HG03135 (cell line): ENCODE results near the gene SLC6A16.
"Not testable (repeated sequence)": the region's sequence is repeated elsewhere in the genome, so short reads cannot be mapped to it uniquely, and the experiment has no call there.

Experiments
- ATAC-seq: cut with Tn5 transposase; IDR thresholded peaks from one replicate; pipeline ENCODE4 v1.9.1; 2021; ENCODE audit warnings: mild to moderate bottlenecking, moderate library complexity; ENCODE audit not compliant: unreplicated experiment

The SLC6A16 gene

DNA sequence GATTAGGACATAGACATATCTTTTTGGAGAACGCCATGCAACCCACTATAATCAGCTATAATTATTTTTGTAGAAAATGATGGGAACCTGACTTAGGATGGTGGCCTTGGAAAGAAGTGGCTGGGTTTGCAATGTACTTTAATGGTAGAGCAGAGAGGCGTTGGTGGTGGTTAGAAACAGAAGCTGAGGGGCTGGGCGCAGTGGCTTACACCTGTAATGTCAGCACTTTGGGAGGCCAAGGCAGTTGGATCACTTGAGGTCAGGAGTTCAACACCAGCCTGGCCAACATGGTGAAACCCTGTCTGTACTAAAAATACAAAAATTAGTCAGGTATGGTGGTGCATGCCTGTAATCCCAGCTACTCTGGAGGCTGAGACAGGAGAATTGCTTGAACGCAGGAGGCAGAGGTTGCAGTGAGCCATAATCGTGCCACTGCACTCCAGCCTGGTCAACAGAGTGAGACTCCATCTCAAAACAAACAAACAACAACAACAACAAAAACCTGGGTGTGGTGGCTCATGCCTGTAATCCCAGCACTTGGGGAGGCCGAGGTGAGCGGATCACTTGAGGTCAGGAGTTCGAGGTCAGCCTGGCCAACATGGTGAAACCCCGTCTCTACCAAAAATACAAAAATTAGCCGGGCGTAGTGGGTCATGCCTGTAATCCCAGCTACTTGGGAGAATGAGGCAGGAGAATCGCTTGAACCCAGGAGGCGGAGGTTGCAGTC lies 7.9 kb upstream of the SLC6A16 start:
- ATAC-seq, result not testable (repeated sequence)

DNA sequence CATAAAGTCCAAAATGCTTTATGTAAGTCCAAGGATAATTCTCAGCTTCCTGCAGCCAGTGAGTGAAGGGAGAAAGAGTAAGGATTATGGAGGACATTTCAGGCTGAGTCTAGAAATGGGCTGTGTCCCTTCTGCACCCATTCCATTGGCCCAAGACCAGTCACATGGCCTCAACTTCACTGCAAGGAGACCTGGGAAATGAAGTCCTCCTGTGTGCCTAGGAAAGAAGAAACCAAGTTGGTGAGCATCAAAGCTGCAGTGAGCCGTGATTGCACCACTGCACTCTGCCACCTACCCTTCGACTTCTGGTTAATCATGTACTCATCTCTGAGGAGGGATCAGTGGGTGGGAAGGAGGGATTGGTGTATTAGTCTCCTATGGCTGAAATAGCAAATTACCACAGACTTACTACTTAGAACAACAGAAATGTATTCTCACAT lies 6.6 kb upstream of the SLC6A16 start:
- peak; percentile 44 for ATAC-seq

DNA sequence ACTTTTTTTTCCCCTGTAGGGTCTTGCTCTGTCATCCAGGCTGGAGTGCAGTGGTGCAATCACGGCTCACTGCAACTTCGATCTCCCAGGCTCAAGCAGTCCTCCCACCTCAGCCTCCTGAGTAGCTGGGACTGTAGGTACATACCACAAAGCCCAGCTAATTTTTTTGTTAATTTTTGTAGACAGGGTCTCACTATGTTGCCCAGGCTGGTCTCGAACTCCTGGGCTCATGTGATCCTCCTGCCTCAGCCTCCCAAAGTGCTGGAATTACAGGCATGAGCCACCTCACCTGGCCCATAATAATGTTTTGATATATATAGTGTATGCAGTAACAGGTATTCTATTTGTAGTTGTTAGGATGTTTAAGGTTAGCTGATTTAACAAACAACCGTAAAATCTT lies 6.2 kb upstream of the SLC6A16 start:
- not testable (repeated sequence) for ATAC-seq

DNA sequence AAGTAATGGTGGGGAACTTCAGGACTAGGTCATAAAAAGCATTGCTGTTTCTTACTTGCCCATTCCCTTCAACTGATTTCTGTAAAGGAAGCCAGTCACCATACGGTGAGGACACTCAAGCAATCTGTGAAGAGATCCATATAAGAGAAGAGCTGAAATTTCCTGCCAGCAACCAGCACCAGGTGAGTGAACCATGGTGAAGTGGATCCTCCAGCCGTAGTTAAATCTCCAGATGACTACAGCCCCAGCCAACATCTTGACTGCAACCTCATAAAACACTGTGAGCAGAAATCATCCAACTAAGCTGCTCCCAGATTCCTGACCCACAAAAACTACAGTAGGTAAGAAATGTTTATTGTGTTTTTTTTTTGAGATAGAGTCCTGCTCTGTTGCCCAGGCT lies 3.8 kb upstream of the SLC6A16 start:
- no peak for ATAC-seq

DNA sequence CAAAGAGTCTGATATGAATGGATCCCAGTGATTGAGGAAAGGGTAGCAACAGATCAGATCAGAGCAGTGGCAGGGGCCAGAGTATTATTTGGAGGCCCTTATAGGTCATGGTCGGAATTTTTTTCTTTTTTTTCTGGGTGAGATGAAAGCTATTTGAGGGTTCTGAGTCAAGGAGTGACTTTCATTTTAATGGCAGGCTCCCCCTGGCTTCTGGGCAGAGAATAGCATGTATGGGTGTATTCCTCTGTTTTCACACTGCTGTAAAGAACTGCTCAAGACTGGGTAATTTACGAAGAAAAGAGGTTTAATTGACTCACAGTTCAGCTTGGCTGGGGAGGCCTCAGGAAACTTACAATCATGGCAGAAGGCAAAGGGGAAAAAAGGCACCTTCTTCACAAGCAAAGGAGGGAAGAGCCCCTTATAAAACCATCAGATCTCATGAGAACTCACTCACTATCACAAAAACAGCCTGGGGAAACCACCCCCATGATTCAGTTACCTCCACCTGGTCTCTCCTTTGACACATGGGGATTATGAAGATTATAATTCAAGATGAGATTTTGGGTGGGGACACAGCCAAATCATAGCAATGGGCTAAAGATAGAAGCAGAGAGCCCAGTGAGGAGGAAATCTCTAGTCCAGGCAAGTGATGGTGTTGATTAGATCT lies 3.0 kb upstream of the SLC6A16 start:
- ATAC-seq, result no peak

DNA sequence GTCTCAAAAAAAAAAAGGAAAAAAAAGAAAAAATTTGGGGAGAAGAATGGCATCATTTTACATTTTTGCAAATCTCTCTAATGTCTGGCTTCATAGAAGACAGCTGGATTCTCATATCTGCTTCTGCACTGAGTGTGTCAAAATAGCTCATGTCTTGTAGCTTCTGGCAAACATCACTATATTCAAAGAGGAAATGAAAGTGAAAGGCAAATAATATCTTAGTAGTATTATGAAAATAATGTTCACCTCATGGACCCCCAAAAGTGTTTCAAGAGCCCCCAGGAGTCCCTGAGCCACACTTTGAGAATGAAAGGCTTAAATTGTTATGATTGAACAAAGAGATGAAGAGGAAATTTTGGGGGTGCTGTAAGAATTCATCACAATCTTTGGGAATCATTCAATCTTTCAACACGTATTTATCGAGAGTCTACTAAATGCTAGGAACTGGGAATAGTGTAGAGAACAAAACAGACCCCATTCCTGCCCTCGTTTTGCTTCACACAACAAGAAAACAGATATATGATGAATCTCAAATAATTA lies 1.2 kb upstream of the SLC6A16 start:
- no peak for ATAC-seq

DNA sequence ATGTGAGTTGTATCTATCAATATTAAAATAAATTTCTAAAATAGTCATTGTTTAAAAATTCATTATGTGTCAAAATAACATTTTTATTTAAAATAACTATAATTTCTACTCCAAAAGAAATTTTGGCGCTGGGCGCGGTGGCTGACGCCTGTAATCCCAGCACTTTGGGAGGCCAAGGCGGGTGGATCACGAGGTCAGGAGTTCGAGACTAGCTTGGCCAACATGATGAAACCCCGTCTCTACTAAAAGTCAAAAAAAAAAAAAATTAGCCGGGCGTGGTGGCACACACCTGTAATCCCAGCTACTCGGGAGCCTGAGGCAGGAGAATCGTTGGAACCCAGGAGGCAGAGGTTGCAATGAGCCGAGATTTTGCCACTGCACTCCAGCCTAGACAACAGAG lies 765 bp upstream of the SLC6A16 start:
- not testable (repeated sequence) for ATAC-seq

DNA sequence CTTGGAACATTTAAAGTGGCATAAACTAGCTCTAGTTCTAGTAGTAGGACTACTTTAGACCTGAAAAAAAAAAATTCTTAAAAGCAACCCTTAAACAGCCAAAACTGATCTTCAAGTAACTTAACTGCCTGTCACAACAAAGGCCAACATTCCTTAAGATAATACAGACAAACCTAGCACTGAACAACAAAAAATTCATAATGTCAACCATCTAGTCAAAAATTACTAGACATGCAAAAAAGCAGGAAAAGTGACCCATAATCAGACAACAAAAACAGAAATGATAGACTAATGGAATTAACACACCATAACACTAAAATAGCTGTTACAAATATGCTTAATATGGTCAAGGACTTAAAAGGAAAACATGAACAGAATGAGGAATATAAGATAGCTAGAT lies 6.7 kb downstream of the SLC6A16 start:
- no peak for ATAC-seq

DNA sequence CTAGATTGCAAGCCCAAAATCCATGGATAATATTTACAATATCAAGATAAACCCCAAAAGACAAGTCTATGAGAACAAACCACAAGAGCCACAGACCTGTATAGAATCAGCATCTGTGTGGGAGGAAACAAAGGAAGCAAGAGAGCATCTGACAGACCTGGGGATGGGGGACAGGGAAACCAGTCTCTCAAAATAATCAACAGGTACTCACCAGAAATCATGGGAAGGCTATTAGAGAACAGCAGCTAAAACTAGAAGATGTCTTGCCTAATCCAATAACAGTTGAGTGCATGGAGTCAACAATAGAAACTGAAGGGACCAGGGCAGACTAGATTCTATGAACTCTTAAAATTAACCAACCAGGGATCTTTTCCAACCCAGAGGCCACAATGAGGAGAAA lies 8.7 kb downstream of the SLC6A16 start:
- ATAC-seq, result no peak

DNA sequence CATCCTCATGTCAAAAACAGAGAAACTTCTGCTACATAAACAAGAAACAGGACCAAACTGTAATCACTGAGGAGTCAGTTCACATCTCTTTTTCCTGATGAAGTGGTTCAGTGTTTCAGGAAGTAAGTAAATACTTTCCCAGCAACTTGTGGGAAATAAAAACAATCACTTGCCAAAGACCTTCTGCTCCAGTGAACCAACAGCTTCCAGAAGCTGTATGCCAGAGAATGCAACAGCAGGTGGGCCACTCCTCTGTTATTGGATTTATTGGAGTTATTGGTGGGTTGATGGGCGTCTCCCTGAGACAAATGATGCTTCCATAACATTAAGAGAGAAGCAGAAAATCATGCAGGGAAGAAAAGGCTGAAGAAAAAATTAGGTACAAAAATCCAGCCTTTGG lies 9.9 kb downstream of the SLC6A16 start:
- no peak for ATAC-seq

DNA sequence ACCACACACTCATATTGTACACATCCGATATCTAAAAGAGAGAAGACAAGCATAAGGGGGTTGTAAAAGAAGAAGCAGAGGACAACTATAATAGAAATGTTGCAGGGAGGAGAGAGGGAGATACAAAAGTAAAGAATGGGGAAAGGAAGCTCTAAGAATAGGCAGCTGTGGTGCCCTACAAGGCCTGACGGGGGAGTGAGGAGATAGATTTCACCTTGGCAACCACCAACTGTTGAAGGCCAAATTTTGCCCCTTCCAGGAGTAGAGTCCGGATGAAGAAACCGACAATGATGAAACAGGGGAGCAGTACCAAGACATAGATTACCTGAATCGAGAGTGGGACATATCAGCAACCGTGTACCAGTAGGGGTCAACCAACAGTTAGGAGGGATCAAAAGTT lies 15.9 kb downstream of the SLC6A16 start:
- no peak for ATAC-seq

DNA sequence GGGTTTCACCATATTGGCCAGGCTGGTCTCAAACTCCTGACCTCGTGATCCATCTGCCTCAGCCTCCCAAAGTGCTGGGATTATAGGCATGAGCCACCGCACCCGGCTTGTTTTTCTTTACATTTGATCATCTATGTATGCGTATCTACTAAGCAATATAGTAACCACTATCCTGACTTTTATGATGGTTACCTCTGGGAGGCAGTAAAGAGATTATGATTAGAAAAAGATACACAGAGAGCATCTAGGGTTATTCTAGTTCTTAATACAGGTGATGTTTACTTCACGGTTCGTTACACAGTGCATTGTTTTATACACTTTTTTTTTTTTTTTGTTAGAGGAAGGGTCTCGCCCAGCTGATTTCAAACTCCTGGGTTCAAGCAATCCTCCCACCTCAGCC lies 18.3 kb downstream of the SLC6A16 start:
- ATAC-seq, result not testable (repeated sequence)

DNA sequence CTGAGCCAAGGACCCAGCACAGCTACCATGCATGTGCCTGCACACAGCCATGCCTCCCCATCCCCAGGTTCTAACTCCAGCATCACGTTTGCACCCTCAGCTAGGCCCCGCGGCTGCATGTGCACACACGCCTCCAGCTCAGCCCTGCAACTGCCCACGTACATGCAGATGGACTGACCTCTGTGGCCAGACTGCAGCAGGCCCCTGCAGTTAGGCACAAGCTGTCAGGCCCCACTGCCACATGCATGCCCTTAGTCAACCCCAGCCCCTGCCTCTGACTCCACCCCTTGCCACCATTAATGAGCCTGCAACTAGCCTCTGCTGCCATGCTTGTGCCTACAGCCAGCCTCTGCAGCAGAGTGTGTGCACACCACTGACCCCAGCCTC lies 23.1 kb downstream of the SLC6A16 start:
- no peak for ATAC-seq

DNA sequence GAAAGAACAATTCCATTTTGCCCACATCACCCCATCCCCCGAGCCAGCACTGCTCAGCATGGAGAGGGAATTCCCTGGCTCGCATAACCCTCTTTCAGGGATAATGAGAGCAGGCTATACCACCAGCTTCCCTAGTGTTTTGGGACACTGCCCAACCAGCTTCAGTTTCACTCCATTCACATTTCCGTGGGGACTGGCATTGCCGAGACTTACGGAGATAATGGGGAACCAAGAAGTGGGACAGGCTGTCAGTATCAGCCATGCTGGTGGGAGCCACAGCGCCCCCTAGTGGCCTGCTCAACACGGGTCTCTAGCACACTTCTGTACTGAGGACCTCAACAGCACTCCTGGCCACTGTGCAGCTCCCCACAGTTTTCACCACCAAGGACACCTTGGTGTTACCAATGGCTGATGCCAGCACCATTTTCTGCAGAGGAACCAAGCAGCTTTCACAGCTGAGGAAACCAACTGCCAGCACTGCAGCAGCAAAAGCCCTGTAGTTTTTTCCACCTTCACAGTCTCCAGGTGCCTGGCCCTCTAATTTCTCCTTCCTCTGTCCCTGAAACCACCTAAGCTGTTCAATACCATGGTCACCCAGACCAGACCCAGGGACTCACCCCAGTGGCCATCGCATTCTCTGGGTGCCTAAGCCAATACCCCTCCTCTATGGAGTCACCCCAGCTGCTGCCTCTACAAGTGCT lies 23.7 kb downstream of the SLC6A16 start:
- ATAC-seq, result peak; percentile 65

DNA sequence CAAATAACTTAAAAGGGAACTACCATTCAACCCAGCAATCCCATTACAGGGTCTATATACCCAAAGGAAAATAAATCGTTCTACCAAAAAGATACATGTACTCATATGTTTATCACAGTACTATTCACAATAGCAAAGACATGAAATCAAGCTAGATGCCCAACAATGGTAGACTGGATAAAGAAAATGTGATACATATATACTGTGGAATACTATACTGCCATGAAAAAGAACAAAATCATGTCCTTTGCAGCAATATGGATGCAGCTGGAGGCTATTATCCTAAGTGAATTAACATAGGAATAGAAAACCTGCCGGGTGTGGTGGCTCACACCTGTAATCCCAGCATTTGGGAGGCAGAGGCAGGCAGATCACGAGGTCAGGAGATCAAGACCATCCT lies 26.3 kb downstream of the SLC6A16 start:
- ATAC-seq, result not testable (repeated sequence)

DNA sequence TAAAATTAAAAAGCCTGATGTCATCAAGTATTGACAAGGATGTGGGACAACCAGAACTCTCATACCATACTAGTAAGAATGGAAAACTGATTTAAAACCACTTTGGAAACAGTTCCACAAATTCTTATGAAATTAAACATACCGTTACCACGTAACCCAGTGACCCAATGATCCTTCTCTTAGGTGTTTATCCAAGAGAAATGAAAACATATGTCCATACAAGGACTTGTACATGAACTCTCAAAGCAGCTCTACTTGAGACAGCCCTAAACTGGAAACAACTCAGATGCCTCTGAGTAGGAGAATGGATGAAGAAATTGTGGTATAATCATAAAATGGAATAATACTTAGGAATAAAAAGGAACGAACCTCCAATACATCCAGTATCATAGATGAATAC lies 27.6 kb downstream of the SLC6A16 start:
- no peak for ATAC-seq

DNA sequence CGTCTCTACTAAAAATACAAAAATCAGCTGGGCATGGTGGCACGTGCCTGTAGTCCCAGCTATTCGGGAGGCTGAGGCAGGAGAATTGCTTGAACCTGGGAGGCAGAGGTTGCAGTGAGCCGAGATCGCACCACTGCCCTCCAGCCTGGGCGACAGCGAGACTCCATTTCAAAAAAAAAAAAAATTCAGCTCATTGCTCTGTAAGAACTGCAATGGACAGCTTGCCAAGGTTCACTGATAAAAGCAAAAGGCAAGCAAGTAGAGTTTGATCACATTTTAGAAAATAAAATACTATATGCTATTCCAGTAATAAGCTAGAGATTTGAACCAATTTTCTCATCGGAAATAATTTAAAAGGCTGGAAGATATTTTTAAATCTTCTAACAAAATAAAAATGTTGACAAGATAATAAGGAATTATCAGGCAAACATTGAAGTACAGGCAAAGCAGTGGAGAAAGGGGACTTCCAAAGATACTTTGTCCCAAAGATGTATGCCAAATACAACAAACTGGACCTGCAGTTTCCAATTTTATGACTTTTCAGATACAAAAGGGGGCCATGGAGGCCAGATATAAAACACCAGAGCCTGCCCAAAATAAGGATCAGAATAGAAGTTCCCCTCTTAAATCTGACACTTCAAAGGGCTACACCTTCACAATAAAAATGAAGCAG lies 29.6 kb downstream of the SLC6A16 start:
- ATAC-seq, result no peak

DNA sequence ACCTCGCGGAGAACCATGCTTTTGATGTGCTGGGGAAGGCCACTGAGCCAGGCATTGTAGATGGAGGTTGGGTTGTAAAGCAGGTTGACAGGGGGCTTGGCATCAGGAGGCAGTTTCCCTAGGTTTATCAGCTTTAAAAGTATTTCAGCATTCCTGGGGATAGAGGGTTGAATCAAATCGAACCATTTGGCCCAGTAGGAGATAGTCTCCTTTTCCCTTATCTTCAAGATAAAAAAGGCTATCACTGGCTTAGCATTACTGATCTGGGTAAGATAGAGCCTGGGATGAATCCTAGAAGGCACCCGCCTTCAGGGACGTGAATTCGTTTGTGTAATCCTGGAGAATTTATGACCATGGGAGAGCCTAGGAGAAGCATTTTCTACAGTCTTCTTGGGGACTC lies 30.6 kb downstream of the SLC6A16 start:
- no peak for ATAC-seq

DNA sequence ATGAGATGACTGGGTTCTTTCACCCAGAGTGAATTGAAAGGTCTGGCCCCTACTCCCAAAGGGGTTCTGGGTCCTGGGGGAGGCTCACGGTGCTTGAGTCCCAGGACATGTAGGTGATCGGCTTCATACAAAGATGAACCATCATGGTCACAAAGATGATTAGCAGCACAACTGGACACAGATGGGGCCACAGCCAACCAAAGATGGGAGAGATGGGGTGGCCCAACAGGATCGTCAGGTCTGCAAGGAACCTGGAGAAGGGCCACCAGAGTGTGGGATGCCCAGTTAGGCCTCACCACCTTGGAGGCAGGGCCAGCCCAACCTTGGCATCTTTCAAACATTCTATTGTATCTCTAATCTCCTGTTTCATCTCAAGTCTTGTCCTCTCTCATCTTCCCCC lies 34.5 kb downstream of the SLC6A16 start:
- ATAC-seq, result no peak

DNA sequence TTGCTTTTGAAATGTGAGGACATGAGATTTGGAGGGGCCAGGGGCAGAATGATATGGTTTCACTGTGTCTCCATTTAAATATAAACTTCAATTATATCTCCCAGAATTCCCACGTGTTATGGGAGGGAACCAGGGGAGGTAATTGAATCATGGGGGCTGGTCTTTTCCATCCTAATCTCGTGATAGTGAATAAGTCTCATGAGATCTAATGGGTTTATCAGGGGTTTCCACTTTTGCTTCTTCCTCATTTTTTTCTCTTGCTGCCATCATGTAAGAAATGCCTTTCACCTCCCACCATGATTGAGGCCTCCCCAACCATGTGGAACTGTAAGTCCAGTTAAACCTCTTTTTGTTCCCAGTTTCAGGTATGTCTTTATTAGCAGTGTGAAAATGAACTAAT lies 35.7 kb downstream of the SLC6A16 start:
- ATAC-seq, result not testable (repeated sequence)

DNA sequence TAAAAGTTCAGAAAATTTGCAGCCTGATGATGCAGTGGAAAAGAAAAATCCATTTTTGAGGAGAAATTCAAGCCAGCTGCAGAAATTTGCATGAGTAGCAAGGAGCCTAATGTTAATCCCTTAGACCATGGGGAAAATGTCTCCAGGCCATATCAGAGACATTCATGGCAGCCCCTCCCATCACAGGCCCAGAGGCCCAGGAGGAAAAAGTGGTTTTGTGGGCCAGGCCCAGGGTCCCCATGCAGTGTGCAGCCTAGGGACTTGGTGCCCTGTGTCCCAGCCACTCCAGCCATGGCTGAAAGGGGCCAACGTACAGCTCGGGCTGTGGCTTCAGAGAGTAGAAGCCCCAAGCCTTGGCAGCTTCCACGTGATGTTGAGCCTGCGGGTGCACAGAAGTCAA lies 36.8 kb downstream of the SLC6A16 start:
- not testable (repeated sequence) for ATAC-seq
